Measurements from ENCODE around the gene INSR. TPM values are rescaled to one million over a fixed set of nuclear protein-coding genes. Genes with fewer than 3 reads are reported as not detected.

Gene INSR
- total RNA-seq, 1 donor from 2014 or later, result 62.6 TPM

DNA sequence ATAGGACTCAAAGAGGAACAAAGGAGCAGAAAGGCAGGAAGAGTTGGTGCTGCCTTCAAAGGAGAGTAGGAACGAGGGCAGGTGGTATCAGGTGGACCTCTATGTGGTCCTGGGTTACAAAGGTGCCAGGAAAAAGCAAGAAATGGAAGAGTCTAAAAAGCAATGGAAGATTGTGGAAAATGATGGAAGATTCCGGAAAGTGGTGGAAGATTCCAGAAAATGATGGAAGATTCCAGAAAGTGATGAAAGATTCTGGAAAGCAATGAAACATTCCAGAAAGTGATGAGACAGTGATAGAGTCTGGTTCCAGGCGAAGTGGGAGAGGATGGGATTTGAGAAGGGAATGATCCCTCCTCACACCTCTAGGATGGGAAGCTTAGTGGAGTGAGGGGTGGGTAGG lies 169.4 kb downstream of the INSR start:
- ATAC-seq, result no peak
- no peak for DNase-seq (ENCODE audit: low spot score)
- intact Hi-C loops (cut with DNase I), result no loop called here

DNA sequence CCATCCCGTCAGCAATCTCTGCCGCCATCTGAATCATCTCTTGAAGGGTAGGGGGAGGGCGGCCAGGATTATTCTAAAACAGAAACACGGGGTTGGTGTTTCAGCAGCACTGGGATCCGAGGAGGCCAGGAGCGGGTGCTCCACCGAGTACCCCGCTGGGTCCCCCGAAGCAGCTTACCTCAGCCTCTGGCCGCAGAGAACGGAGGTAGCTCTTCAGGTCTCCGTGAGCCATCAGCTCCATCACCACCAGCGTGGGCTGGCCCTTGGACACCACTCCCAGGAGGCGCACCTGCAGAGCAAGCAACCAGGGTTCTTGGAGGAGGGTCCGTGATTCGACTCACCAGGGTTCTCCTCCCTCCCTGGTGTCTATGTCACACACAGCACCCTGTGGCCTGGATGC lies 171.5 kb downstream of the INSR start:
- intact Hi-C loops (cut with DNase I), result no loop called here
- no peak for ATAC-seq
- DNase-seq (ENCODE audit: low spot score), result no peak

DNA sequence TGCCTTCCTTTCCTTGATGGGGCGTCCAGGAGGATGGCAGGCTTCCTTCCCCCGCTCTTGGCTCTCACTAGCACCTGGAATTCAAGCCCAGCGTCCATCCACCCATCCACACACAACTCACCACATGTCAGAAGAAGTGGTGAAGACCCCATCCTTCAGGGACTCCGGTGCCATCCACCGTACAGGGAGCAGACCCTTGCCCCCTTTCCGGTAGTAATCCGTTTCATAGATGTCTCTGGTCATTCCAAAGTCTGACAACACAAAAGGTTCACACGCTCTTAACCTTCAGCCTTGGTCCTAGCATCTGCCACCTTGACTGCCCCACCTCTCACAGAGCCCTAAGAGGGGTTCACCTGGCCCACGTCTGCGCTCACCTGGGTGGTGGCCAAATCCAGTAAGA lies 173.7 kb downstream of the INSR start:
- intact Hi-C loops (cut with DNase I), result no loop called here
- DNase-seq (ENCODE audit: low spot score), result no peak
- no peak for ATAC-seq

DNA sequence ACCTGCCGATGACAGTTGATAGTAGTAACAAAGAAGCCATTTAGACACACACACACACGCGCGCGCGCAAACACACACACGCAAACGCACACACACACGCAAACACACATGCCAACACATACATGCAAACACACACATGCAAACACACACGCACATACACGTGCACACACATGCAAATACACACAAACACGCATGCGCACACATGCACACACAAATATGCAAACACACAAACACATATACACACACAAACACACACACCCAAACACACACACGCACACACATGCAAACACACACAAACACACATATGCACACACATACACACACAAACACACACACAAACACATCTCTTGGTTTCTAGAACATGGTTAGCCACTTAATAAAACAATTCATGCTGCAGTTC lies 174.6 kb downstream of the INSR start:
- no peak for DNase-seq (ENCODE audit: low spot score)
- no peak for ATAC-seq
- intact Hi-C loops (cut with DNase I), result no loop called here

DNA sequence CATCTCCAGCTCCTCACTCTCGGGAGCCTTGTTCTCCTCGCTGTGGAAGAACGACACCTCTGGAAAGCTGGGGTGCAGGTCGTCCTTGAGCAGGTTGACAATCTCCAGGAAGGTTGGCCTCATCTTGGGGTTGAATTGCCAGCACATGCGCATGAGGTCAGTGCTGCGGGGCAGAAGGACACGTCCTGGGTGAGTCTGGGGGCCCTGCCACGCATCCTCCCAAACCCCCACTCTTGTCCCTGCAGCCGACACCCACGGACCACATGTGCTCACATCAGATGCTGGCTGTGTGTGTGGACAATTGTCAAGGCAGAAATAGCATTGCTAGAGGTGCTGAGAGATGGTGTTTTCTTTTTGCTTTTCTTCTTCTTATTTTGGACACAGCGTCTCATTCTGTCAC lies 177.0 kb downstream of the INSR start:
- DNase-seq (ENCODE audit: low spot score) (no peak), ATAC-seq (no peak)
- intact Hi-C loops (cut with DNase I), result no loop called here

DNA sequence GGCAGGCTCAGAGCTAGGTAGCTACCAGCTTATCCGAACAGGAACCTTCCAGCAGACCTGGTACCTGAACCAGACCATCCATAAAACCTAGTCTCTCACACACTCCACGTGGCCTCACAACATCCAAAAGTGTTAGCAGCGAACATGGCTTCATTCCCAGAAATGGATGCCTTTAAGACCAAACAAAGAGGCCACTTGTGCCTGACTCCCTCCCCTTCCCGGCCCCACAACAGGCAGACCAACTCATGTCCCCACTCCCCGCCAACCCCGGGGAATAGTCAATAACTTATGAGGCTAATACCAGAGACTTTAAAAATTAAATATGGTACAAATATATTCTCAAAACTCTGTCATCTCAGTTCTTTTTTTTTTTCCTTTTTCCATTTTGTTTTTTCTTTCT lies 178.5 kb downstream of the INSR start:
- DNase-seq (ENCODE audit: low spot score), result no peak
- ATAC-seq, result peak; percentile 41
- intact Hi-C loops (cut with DNase I), result no loop called here

DNA sequence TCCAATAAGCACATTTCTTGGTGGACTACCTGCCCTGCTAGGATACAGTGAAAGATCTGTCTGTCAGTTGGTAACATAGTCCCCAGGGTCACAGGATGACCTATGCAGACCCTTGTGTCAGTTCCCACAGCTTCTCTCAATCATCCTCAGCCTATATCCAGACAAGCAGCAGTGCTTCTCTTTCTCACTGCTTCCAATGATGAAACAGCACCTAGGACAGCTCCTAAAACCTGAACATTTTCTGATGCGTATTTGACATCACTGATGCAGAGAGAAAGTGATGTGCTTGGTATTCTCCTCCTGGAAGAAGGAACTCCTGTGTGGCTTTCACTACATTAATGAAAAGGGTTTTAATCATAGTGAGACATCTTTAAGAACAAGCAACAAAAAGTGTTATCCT lies 181.0 kb downstream of the INSR start:
- no peak for DNase-seq (ENCODE audit: low spot score)
- ATAC-seq, result no peak
- intact Hi-C loops (cut with DNase I), result no loop called here

DNA sequence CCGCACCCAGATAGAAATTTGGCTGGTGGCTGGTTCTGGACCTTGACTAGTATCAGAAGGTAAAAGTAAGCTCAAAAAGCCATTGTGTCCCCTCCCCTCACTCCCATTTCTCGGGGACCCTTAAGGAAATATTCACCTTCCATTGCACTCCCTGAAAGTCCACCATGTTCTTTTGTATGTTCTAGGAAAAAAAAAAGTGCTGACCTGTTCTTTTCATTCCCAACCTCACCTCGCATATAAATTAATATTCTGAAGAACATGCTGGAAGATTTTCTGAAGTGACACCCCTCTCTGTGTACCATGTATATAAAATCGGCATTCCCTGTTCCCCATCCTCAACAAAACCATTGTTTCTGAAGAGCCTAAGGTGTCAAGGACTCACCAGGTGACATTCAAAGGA lies 181.5 kb downstream of the INSR start:
- ATAC-seq (no peak), DNase-seq (ENCODE audit: low spot score) (no peak)
- intact Hi-C loops (cut with DNase I), result no loop called here

DNA sequence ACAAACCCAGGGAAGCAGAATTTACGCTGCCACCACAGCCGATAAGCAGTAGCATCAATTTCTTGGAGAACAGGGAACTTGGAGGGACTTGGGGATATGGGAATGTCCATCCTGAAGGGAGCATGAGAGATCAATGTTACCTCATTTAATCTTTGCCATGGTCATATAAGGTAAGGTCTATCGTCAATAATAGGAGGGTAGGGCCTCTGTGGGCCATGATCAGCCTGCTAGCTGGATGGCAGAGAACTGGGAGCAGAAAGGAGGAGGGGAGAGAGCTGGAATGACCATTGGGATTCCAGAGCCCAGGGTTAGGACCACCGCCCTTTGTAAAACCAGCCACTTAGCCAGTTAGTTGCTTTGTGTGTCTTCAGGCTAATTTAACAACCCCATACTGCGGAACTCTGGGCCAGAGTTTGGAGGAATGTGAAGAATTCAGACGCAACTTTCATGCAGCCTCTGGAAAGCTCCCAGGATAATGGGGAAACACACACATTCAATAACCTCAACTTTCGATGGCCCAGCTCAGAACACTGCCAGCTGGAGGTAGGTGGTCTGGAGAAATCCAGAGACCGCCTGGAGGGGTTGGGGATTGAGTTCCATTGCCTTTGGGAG lies 184.4 kb downstream of the INSR start:
- DNase-seq (ENCODE audit: low spot score) (no peak), ATAC-seq (no peak)
- intact Hi-C loops (cut with DNase I), result no loop called here

DNA sequence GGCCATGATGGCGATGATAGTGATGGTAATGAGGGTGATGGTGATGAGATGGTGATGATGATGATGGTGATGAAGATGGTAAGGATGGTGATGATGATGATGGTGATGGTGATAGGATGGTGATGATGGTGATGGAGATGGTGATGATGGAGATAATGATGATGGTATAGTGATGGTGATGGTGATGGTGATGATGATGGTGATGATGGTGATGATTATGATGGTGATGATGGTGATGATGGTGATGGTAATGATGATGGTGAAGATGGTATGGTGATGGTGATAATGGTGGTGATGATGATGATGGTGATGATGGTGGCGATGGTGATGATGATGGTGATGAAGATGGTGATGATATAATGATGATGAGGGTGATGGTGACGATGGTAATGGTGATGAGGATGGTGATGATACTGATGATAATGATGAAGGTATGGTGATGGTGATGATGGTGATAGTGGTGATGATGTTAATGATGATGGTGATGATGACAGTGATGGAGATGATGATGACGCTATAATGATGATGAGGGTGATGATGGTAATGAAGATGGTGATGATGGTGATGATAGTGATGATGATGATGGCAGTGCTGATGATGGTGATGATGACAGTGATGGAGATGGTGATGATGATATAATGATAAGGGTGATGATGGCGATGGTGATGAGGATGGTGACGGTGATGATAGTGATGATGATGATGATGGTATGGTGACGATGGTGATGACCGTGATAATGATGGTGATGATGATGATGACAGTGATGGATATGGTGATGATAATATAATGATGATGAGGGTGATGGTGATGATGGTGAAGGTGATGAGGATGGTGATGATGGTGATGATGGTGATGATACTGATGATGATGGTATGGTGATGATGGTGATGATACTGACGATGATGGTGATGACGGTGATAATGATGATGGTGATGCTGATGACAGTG lies 187.2 kb downstream of the INSR start:
- ATAC-seq, result no peak

DNA sequence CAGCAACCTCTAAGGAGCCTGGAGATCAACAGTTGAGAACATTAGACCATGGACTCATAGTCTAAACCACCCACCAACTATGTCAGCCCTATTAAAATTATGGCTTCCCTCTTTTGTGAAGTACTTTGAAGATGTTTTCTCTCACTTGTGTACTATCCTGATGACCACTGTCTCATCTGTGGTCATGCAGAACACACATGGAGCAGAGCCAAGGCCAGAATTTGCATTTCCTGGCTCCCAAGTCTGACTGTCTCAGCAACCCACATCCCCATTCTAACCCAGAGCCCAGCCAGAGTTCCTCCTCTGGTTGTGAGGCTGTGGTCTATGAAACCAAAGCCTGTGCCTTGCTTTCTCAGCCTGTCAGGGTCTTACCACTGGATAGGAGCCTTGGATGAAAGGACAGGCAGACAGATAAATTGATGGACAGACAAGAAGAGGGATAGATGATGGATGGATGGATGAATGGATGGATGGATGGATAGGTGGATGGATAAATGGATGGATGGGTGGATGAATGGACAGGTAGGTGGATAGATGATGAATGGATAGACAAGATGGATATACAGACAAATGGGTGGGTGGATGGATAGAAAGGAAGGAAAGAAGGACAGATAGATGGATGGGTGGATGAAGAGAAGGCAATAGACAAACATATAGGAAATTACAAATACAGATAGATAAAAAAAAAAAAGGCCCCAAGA lies 189.3 kb downstream of the INSR start:
- no peak for DNase-seq (ENCODE audit: low spot score)
- no peak for ATAC-seq
- intact Hi-C loops (cut with DNase I), result loop anchor here (5.0 kb wide), 1 partner anchor 237 kb away; no protein-coding TSS in a partner anchor

More for the DNA sequence above, 187.2 kb downstream of the INSR start:
- DNase-seq (ENCODE audit: low spot score), result no peak
- intact Hi-C loops (cut with DNase I), result no loop called here

DNA sequence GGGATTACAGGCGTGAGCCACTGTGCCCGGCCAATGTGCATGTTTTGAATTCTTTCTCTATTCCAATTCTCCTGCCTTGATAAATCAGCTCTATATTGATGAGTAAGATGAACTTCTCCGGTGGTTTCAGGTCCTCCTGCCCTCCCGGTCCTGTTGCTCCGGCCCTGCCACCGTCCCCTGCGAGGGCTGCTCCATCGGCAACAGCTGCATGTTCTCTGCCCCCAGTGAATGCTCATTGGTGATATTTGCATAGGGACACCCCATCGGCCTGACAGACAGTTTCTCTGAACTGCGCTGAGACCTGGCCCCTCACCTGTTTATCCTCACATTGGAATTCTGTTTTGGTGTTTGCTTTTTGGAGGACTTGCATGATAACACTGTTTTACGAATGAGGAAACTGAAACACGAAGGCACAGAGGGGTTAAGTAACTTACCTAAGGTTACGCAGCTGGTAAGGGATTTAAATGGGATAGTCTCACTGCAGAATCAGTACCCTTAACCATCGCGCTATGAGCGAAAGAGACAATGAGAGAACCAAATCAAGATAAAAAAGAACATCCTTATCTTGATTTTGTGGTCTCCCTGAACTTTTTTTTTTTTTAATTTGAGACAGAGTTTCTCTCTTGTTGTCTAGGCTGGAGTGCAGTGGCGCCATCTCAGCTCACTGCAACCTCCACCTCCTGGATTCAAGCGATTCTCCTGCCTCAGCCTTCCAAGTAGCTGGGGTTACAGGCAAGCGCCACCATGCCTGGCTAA lies 192.5 kb downstream of the INSR start:
- no peak for ATAC-seq
- intact Hi-C loops (cut with DNase I), result loop anchor here (5.0 kb wide), 1 partner anchor 241 kb away; no protein-coding TSS in a partner anchor

DNA sequence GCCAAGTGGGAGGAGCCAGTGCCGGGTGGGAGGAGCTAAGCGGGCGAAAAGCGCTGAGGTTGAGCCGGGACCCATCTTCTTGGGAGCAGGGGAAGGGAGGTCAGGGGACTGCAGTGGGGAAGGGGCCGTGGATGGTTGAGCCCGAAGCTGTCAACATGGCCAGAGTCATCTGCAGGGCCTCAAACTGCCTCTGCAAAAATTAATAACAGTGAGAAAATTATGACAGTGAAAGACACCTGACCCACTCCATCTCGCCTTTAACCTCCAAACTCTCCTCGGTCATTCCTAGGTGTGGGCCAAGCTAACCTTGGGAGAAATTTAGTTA lies 194.7 kb downstream of the INSR start:
- ATAC-seq (no peak), DNase-seq (ENCODE audit: low spot score) (no peak)
- intact Hi-C loops (cut with DNase I), result no loop called here

More for the DNA sequence above, 192.5 kb downstream of the INSR start:
- no peak for DNase-seq (ENCODE audit: low spot score)

DNA sequence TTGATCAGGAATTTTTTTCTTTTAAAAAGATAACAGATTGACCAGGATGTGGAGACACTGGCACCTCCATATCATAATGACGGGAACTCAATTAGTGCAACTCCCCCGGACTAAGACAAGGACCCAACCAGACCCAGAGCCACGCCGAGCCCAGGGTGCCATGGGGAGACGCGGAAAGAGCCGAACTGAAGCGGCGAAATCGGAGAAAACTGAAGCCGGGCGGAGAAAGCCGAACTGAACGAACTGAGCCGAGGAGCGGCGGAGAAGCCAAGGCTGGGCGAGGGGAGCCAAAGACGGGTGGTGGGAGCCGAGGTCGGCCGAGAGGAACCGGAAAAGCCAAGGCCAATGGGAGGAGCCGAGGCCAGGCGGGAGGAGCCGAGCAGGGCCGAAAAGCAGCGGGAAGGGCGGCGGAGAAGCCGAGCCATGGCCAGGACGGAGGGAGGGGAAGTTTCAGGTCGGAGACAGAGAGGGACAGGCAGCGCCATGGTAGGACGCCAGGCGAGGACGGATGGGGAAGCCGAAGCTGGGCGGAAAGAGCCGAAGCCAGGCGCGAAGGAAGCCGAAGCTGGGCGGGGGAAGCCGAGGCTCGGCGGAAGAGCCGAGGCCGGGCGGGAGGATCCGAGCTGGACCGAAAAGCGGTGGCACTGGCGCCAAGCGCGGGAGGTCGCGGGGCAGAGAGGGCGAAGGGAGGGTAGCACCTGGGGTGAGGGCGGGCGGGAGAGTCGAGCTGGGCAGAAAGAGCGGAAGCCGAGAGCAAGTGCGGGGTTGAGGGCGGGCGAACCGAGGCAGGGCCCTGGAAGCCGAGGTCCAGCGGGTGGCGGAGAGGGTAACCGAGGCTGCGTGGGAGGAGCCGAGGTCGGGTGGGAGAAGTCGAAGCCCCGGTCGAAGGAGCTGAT lies 195.3 kb downstream of the INSR start:
- ATAC-seq, result peak; percentile 97

DNA sequence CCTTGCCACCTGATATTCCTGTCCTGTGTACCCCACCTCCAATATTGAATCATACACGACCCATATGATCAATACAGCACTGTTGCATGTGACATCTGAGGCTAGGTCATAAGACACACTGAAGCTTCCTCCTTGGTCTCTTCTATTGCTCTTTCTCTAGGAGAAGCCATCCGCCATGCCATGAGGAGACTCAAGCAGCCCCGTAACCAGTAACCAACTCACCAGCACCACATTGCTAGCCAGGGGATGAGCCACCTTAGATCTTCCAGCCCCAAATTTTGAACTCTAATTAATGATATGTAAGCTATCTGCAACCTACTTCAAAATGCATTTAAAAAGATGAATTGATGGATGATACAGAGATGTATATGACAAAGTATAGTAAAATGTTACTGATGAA lies 196.1 kb downstream of the INSR start:
- intact Hi-C loops (cut with DNase I), result no loop called here

More for the DNA sequence above, 195.3 kb downstream of the INSR start:
- intact Hi-C loops (cut with DNase I), result no loop called here
- DNase-seq (ENCODE audit: low spot score), result peak; percentile 96

DNA sequence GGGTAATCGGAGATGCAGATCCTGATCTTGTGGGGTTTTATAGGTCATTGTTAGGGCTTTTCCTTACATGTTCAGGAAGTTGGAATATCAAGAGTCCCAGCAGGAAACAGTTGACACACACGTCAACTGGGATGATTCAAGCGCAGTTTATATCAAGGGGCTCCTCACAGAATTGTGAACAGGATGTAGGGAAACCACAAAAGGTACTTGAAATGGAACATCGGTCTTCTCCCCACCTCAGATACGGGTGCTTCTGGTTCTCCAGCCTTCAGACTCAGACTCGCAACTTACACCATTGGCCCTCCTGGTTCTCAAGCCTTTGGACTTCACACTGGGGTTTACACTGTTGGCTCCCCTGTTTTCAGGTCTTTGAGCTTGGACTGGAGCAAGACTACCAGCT lies 205.2 kb downstream of the INSR start:
- intact Hi-C loops (cut with DNase I), result no loop called here
- DNase-seq (ENCODE audit: low spot score) (no peak), ATAC-seq (no peak)

More for the DNA sequence above, 196.1 kb downstream of the INSR start:
- ATAC-seq (no peak), DNase-seq (ENCODE audit: low spot score) (no peak)

DNA sequence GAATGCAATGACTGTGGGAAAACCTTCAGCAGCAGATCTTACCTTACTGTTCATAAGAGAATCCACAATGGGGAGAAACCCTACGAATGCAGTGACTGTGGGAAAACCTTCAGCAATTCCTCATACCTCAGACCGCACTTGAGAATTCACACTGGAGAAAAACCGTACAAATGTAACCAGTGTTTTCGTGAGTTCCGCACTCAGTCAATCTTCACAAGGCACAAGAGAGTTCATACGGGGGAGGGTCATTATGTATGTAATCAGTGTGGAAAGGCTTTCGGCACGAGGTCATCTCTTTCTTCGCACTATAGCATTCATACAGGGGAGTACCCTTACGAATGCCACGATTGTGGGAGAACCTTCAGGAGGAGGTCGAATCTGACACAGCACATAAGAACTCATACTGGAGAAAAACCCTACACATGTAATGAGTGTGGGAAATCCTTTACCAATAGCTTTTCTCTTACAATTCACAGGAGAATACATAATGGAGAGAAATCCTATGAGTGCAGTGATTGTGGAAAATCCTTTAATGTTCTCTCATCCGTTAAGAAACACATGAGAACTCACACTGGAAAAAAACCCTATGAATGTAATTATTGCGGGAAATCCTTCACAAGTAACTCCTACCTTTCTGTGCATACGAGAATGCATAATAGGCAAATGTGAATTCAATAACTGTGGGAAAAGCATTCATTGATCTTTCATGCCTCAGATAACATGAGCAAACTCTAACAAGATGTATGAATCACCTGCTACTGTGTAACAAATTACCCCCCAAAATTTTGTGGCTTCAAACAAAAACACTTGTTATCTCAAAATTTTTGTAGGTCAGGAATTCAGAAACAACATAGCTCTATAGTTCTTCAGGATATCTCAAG lies 210.9 kb downstream of the INSR start:
- intact Hi-C loops (cut with DNase I), result no loop called here
- DNase-seq (ENCODE audit: low spot score) (no peak), ATAC-seq (no peak)
